Ovary (tissue), 3 donors: ENCODE data around the gene TMEM37.

Source experiments
- EP300 ChIP-seq: sonication (generic); formaldehyde crosslinking; IDR thresholded peaks from one replicate; pipeline ENCODE4 v1.6.1; 2017; ENCODE audit warnings: antibody characterized with exemption
- POLR2A ChIP-seq: fragments of 450-650 bp; IDR thresholded peaks from one replicate; pipeline ENCODE4 v1.6.1; 2017; ENCODE audit warnings: antibody characterized with exemption, mild to moderate bottlenecking, moderate library complexity
- TF ChIP-seq, protein P1 (sequence below), 3 donors: fragments of 450-650 bp in 2 of 3; fragments of 200-600 bp in 1 of 3; IDR thresholded peaks; one replicate each; pipeline versions ENCODE4 v1.5.1 to v1.8.0; 2016 to 2022; ENCODE audit warnings: antibody characterized with exemption in 3 of 3, mild to moderate bottlenecking in 1 of 3
- donor health status: DM: no; HTN: no; CAD: no.

DNA sequence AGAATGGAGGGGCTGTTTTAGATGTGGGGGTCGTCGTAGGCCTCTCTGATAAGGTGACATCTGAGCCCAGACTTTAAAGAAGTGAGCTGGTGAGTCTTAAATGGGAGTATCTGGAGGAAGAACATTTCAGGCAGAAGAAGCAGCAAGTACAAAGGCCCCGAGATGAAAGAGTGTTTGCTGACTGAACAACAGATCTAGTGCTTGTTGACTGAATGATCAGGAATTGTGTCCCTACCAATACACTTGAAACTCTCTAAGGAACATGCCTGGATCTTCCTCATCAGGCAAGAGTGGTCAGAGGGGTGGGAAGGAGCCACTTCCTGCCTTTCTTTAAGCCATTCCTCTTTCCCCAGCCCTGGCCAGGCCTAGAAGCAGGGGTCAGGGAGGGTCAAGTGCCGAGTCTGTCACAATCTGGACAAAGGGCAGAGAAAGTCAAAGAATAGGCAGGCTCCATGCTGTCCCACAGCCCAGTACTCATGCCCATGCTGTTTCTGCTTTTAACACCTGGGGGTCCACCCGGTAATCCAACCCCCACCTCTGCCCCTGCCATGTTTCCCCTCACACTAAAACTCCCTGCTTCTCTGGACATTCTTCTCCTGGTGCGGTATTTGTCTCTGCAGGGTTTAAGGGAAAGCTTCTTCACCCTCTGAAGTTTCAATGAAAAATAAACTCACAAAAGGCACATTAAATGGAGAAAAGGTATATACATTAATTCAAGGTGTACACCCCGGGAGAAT is 3.0 kb upstream of the TMEM37 start:
- TF ChIP-seq, protein P1, sequence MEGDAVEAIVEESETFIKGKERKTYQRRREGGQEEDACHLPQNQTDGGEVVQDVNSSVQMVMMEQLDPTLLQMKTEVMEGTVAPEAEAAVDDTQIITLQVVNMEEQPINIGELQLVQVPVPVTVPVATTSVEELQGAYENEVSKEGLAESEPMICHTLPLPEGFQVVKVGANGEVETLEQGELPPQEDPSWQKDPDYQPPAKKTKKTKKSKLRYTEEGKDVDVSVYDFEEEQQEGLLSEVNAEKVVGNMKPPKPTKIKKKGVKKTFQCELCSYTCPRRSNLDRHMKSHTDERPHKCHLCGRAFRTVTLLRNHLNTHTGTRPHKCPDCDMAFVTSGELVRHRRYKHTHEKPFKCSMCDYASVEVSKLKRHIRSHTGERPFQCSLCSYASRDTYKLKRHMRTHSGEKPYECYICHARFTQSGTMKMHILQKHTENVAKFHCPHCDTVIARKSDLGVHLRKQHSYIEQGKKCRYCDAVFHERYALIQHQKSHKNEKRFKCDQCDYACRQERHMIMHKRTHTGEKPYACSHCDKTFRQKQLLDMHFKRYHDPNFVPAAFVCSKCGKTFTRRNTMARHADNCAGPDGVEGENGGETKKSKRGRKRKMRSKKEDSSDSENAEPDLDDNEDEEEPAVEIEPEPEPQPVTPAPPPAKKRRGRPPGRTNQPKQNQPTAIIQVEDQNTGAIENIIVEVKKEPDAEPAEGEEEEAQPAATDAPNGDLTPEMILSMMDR (IDR thresholded peaks at IDR 0.05): no peak
- no peak for TF ChIP-seq POLR2A
- no peak for TF ChIP-seq EP300
